ENCODE data around the gene TMOD2. TPM values are rescaled to one million over a fixed set of nuclear protein-coding genes. Genes with fewer than 3 reads are reported as not detected.

Gene TMOD2
- total RNA-seq, 2 experiments from 2014 or later = 6.2 to 6.5 TPM

- no peak overlapping the region for H3K27ac Mint-ChIP-seq
- CTCF ChIA-PET = no interaction called here
These were observed 63.2 kb downstream of the TMOD2 start for GRCh38 chr15:51814606-51815005.

GRCh38 chr15:51816611-51817010 lies 65.2 kb downstream of the TMOD2 start:
- ChIA-PET POLR2A (no interaction called here), CTCF (interaction anchor here (1.0 kb wide), 1 partner anchor 40 kb away, joined by 3 read pairs; no protein-coding TSS in a partner anchor)
- Mint-ChIP-seq H3K27ac (no peak overlapping the region), H3K27me3 (peaks cover 11% of the 10 kb centered on the region), H3K36me3 (ENCODE audit: low read depth) (peaks cover 12% of the 10 kb centered on the region), H3K4me1 (no peaks in the 10 kb centered on the region), H3K9me3 (peaks cover 20% of the 10 kb centered on the region), H3K4me3 (no peak overlapping the region)
- no peak for DNase-seq

More at GRCh38 chr15:51814606-51815005, 63.2 kb downstream of the TMOD2 start:
- H3K4me3 Mint-ChIP-seq = no peak overlapping the region
- POLR2A ChIA-PET = interaction anchor here (1.3 kb wide), 1 partner anchor 28 kb away, joined by 4 read pairs; no protein-coding TSS in a partner anchor
- no peaks in the 10 kb centered on the region for H3K36me3 Mint-ChIP-seq (ENCODE audit: low read depth)
- H3K27me3 Mint-ChIP-seq = no peaks in the 10 kb centered on the region
- no peaks in the 10 kb centered on the region for H3K4me1 Mint-ChIP-seq
- peaks cover under 1% of the 10 kb centered on the region for H3K9me3 Mint-ChIP-seq
- DNase-seq = no peak

DNA sequence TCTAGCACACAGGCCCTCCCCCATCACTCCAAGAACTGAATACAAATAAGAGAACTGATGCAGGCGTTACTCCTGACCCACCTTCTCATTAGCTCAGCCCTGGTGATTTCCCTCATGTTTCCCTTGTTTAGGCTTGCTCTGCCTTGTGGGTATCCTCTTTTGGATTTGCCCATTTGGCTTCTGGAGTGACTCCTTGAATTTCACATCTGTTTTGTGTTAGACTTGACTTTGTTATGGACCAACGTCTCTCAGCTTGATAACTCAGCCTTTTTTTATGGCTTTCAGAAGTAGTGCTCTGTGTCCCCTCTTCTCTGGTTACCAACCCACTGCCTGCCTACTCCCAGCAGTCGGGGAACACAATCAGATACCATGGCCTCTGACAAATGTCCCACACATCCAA lies 66.8 kb downstream of the TMOD2 start:
- POLR2A ChIA-PET = no interaction called here
- H3K27ac Mint-ChIP-seq = no peak overlapping the region
- CTCF ChIA-PET = interaction anchor here (0.5 kb wide), 1 partner anchor 11 kb away, joined by 3 read pairs; no protein-coding TSS in a partner anchor
- DNase-seq = no peak
- H3K4me3 Mint-ChIP-seq = no peak overlapping the region
- H3K4me1 Mint-ChIP-seq = no peaks in the 10 kb centered on the region
- H3K36me3 Mint-ChIP-seq (ENCODE audit: low read depth) = peaks cover 12% of the 10 kb centered on the region
- H3K9me3 Mint-ChIP-seq = peaks cover 24% of the 10 kb centered on the region
- peaks cover 11% of the 10 kb centered on the region for H3K27me3 Mint-ChIP-seq

GRCh38 chr15:51825698-51826097 lies 74.3 kb downstream of the TMOD2 start:
- peaks cover 13% of the 10 kb centered on the region for H3K9me3 Mint-ChIP-seq
- ChIA-PET POLR2A (no interaction called here), CTCF (interaction anchor here (0.7 kb wide), 1 partner anchor 50 kb away, joined by 3 read pairs; no protein-coding TSS in a partner anchor)
- H3K36me3 Mint-ChIP-seq (ENCODE audit: low read depth) = peaks cover 9% of the 10 kb centered on the region
- no peak for DNase-seq
- peaks cover 6% of the 10 kb centered on the region for H3K4me1 Mint-ChIP-seq
- no peak overlapping the region for H3K27ac Mint-ChIP-seq
- H3K4me3 Mint-ChIP-seq = no peak overlapping the region
- H3K27me3 Mint-ChIP-seq = peaks cover 15% of the 10 kb centered on the region

GRCh38 chr15:51828621-51829375 lies 77.4 kb downstream of the TMOD2 start:
- CTCF ChIA-PET = interaction anchor here (0.6 to 1.1 kb wide), 4 partner anchors 11 to 754 kb away, joined by 3 to 5 read pairs (median 3); no protein-coding TSS in a partner anchor
- DNase-seq = no peak

DNA sequence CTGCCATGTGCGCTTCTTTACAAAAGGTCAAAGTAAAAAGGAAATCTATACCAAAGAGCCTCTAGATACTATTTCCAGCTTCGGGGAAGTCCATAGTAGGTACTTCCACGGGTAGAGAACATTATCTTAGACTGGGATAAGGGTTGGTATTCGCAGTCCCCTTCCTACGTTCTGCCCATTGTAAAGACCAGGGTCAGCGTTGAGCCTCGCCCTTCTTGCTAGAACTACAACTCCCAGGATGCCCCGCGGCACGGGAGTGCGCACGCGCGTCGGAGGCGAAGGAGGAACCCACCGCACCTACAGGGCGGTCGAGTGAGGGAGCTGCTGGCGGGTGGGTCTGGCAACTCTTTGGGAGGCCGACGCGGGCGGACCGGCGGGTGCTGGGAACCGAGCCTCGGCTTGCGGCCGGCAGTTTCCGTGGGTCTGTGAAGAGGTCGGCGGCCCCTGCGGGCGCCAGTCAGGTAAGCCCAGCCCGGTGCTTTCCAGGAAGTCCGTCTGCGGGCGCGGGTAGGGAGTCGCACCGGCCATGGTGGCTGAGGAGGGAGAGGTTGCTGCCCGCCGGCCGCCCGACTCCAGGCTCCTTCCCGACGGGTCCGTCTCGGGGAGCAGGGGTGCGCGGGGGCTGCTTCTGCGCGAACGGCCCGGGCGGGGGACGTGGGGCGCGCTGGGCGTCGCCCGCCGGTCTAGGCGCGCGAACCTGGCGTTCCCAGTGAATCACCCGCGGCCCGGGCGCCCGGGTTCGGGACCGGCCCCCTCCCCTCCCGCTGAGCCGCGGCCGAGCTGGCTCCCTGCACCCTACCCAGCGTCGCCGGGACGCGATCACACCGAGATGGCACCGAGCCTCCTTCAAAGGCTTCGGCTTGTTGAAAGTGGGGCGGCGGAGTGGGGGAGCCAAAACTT lies 78.2 kb downstream of the TMOD2 start, which contains the start of gene TMOD3:
Gene TMOD3, plus strand, starts transcription at position 278 of the 900 bp plus-strand sequence. CDS start 33,232 bp downstream, outside the sequence.
- Mint-ChIP-seq H3K4me3 (peak within 1 kb of the TSS; percentile 98), H3K36me3 (ENCODE audit: low read depth) (peaks cover 7% of the 10 kb centered on the region), H3K9me3 (no peaks in the 10 kb centered on the region), H3K4me1 (peaks cover 41% of the 10 kb centered on the region), H3K27ac (peak within 1 kb of the TSS; percentile 97), H3K27me3 (peaks cover 9% of the 10 kb centered on the region)
- DNase-seq = peak; percentile 90
- POLR2A ChIA-PET = interaction anchor here (0.6 to 2.4 kb wide), 13 partner anchors 9 to 637 kb away, joined by 3 to 16 read pairs (median 6); no protein-coding TSS in a partner anchor
- CTCF ChIA-PET = interaction anchor here (1.1 to 1.4 kb wide), 3 partner anchors 10 to 59 kb away, joined by 3 to 5 read pairs (median 4); no protein-coding TSS in a partner anchor

More at GRCh38 chr15:51828621-51829375, 77.4 kb downstream of the TMOD2 start:
- Mint-ChIP-seq H3K27ac (no peak overlapping the region), H3K27me3 (peaks cover 9% of the 10 kb centered on the region), H3K9me3 (no peaks in the 10 kb centered on the region), H3K4me3 (peak overlapping the region; percentile 98), H3K4me1 (peaks cover 34% of the 10 kb centered on the region), H3K36me3 (ENCODE audit: low read depth) (peaks cover 7% of the 10 kb centered on the region)
- POLR2A ChIA-PET = interaction anchor here (1.0 to 2.4 kb wide), 10 partner anchors 9 to 637 kb away, joined by 3 to 16 read pairs (median 6); no protein-coding TSS in a partner anchor

- Mint-ChIP-seq H3K9me3 (no peaks in the 10 kb centered on the region), H3K4me3 (peak overlapping the region; percentile 98), H3K27ac (peak overlapping the region; percentile 97), H3K4me1 (peaks cover 47% of the 10 kb centered on the region), H3K27me3 (peaks cover 4% of the 10 kb centered on the region), H3K36me3 (ENCODE audit: low read depth) (peaks cover 9% of the 10 kb centered on the region)
- ChIA-PET CTCF (interaction anchor here (0.7 to 1.4 kb wide), 3 partner anchors 9 to 150 kb away, joined by 3 to 4 read pairs (median 3); no protein-coding TSS in a partner anchor), POLR2A (interaction anchor here (0.6 to 2.4 kb wide), 12 partner anchors 8 to 714 kb away, joined by 3 to 16 read pairs (median 6); no protein-coding TSS in a partner anchor)
- no peak for DNase-seq
These were observed 78.9 kb downstream of the TMOD2 start for GRCh38 chr15:51830276-51830806.

DNA sequence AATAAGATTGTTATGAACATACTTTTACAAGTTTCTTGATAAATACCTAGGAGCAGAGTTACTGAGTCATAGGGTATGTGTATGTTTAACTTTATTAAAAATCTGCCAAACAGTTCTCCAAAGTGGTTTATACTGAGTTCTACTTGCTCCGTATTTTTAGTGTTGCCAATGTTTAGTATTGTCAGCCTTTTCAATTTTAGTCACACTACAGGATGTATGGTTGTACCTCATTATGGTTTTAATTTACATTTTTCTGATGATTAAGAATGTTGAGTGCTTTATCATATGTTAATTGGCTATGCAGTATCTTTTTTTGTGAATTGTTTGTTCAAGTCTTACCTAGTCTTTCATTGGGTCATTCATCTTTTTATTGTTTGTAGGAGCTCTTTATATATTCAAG lies 82.4 kb downstream of the TMOD2 start:
- CTCF ChIA-PET = no interaction called here
- Mint-ChIP-seq H3K27me3 (no peaks in the 10 kb centered on the region), H3K27ac (peak overlapping the region; percentile 53), H3K4me1 (peaks cover 74% of the 10 kb centered on the region), H3K4me3 (peak overlapping the region; percentile 30), H3K9me3 (no peaks in the 10 kb centered on the region), H3K36me3 (ENCODE audit: low read depth) (peaks cover 16% of the 10 kb centered on the region)
- POLR2A ChIA-PET = no interaction called here
- DNase-seq = no peak

- ChIA-PET CTCF (interaction anchor here (0.9 kb wide), 1 partner anchor 51 kb away, joined by 3 read pairs; no protein-coding TSS in a partner anchor), POLR2A (interaction anchor here (1.1 to 2.3 kb wide), 2 partner anchors 8 to 38 kb away, joined by 3 to 16 read pairs; partner anchors contain the start of gene TMOD3)
- no peaks in the 10 kb centered on the region for H3K9me3 Mint-ChIP-seq
- H3K4me1 Mint-ChIP-seq = peaks cover 77% of the 10 kb centered on the region
- no peak overlapping the region for H3K4me3 Mint-ChIP-seq
- peaks cover 11% of the 10 kb centered on the region for H3K36me3 Mint-ChIP-seq (ENCODE audit: low read depth)
- no peak for DNase-seq
- no peak overlapping the region for H3K27ac Mint-ChIP-seq
- no peaks in the 10 kb centered on the region for H3K27me3 Mint-ChIP-seq
These were observed 86.4 kb downstream of the TMOD2 start for GRCh38 chr15:51837792-51838251.

GRCh38 chr15:51838270-51838669 lies 86.9 kb downstream of the TMOD2 start:
- peaks cover 78% of the 10 kb centered on the region for H3K4me1 Mint-ChIP-seq
- no peak overlapping the region for H3K4me3 Mint-ChIP-seq
- CTCF ChIA-PET = interaction anchor here (0.9 to 1.5 kb wide), 2 partner anchors 8 to 50 kb away, joined by 3 to 4 read pairs; partner anchors contain the start of gene TMOD3
- POLR2A ChIA-PET = interaction anchor here (1.1 to 2.3 kb wide), 2 partner anchors 8 to 38 kb away, joined by 3 to 16 read pairs; partner anchors contain the start of gene TMOD3
- H3K9me3 Mint-ChIP-seq = no peaks in the 10 kb centered on the region
- H3K27ac Mint-ChIP-seq = no peak overlapping the region
- no peaks in the 10 kb centered on the region for H3K27me3 Mint-ChIP-seq
- peaks cover 11% of the 10 kb centered on the region for H3K36me3 Mint-ChIP-seq (ENCODE audit: low read depth)
- DNase-seq = no peak

DNA sequence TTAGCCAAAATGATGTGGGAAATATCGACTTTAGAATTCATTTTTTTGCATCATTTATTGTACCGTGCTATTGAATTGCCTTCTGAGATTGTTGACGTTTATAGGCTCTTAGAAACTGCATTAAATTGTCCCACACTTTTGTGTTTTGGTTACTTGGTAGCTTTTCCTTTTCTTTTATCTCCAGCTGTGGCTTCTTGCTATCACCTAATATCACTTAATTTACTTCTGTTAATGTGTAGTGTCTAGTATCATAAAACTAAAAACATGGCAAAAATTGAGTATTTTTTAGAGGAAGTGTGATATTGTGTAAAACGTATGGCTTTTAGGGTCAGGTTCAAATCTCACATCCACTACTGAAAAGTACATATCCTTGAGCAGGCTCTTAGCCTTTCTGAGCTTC lies 89.3 kb downstream of the TMOD2 start:
- Mint-ChIP-seq H3K27me3 (no peaks in the 10 kb centered on the region), H3K9me3 (no peaks in the 10 kb centered on the region), H3K4me1 (peaks cover 67% of the 10 kb centered on the region), H3K36me3 (ENCODE audit: low read depth) (peaks cover 7% of the 10 kb centered on the region), H3K27ac (no peak overlapping the region), H3K4me3 (no peak overlapping the region)
- ChIA-PET CTCF (no interaction called here), POLR2A (interaction anchor here (0.7 kb wide), 1 partner anchor 103 kb away, joined by 3 read pairs; the partner anchor contains the start of gene LYSMD2)
- no peak for DNase-seq
